Measurements from ENCODE around the gene GPC6.

DNA sequence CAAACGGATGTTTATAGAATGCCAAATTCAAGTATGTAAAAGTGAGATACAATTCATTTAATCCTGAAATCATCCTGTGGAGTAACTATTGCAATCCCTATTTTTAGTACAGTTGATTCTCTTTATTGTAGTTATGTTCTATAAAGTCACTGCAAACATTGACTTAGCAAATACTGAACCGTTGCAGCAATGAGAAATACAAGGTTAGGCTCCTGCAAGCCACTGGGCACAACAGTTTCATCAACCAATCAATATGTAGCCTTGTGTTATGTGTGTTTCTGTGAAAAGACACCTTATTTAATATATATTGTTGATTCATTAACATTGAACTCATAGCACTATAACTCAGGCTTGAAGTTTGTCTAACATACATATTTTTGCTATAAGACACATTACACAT lies 1078.4 kb downstream of the GPC6 start:
- TF ChIP-seq, protein P1, sequence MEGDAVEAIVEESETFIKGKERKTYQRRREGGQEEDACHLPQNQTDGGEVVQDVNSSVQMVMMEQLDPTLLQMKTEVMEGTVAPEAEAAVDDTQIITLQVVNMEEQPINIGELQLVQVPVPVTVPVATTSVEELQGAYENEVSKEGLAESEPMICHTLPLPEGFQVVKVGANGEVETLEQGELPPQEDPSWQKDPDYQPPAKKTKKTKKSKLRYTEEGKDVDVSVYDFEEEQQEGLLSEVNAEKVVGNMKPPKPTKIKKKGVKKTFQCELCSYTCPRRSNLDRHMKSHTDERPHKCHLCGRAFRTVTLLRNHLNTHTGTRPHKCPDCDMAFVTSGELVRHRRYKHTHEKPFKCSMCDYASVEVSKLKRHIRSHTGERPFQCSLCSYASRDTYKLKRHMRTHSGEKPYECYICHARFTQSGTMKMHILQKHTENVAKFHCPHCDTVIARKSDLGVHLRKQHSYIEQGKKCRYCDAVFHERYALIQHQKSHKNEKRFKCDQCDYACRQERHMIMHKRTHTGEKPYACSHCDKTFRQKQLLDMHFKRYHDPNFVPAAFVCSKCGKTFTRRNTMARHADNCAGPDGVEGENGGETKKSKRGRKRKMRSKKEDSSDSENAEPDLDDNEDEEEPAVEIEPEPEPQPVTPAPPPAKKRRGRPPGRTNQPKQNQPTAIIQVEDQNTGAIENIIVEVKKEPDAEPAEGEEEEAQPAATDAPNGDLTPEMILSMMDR (IDR thresholded peaks at IDR 0.05): no peak
- TF ChIP-seq POLR2A (IDR thresholded peaks at IDR 0.05): no peak
